HFFc6 (cell line): ENCODE measurements around the gene DTX4. TPM values are rescaled to one million over a fixed set of nuclear protein-coding genes. Genes with fewer than 3 reads are reported as not detected.

Experiments used
- DNase-seq: peaks from one replicate; pipeline ENCODE4 v3.0.0-alpha.2; 2018
- H3K27ac Mint-ChIP-seq: 2 replicates; pipeline ENCODE4 v1.8.0; 2020; ENCODE audit warnings: mild to moderate bottlenecking, mixed read lengths
- H3K27me3 Mint-ChIP-seq: 2 replicates; pipeline ENCODE4 v1.8.0; 2021; ENCODE audit warnings: mild to moderate bottlenecking, moderate library complexity, mixed read lengths; ENCODE audit not compliant: insufficient read depth
- H3K36me3 Mint-ChIP-seq: 2 replicates; pipeline ENCODE4 v1.8.0; 2021; ENCODE audit warnings: low read depth, mixed read lengths
- H3K4me1 Mint-ChIP-seq: 2 replicates; pipeline ENCODE4 v1.8.0; 2020; ENCODE audit warnings: low read depth, mixed read lengths
- H3K4me3 Mint-ChIP-seq: 2 replicates; pipeline ENCODE4 v1.8.0; 2020; ENCODE audit warnings: mild to moderate bottlenecking, moderate library complexity, mixed read lengths
- H3K9me3 Mint-ChIP-seq: 2 replicates; pipeline ENCODE4 v1.8.0; 2020; ENCODE audit warnings: mild to moderate bottlenecking, mixed read lengths
- CTCF ChIP-seq: fragments of 200-600 bp; sonication (generic); IDR thresholded peaks from 2 replicates; pipeline ENCODE4 v1.5.0; 2021; ENCODE audit warnings: antibody characterized with exemption, mild to moderate bottlenecking
- total RNA-seq, 6 experiments: library from RNA; stranded (reverse); fragmentation: NEBNext Ultra II Directional; extraction: Animal tissue kit (Norgen Biotek cat#: 25700); gene quantifications; 2 replicates in 1 of 6; 3 replicates in 5 of 6; pipeline ENCODE4 v1.2.3, GENCODE V29; 2021

Gene DTX4
- total RNA-seq, 6 experiments from 2014 or later: 3.2 to 4.6 (median 4.1) TPM

- Mint-ChIP-seq H3K36me3 (no peaks in the 10 kb centered on the region), H3K27ac (no peak overlapping the region), H3K4me3 (no peak overlapping the region), H3K4me1 (no peaks in the 10 kb centered on the region; the same call in 1 of the 2 replicates), H3K9me3 (no peaks in the 10 kb centered on the region), H3K27me3 (peaks cover 2% of the 10 kb centered on the region; the same call in 1 of the 2 replicates)
- no peak for DNase-seq
- no peak for TF ChIP-seq CTCF
These were observed 75.7 kb downstream of the DTX4 start for GRCh38 chr11:59247531-59248227.

GRCh38 chr11:59249535-59249934, 77.6 kb downstream of the DTX4 start:
- Mint-ChIP-seq H3K36me3 (no peaks in the 10 kb centered on the region), H3K4me1 (no peaks in the 10 kb centered on the region), H3K9me3 (no peaks in the 10 kb centered on the region; the same call in 1 of the 2 replicates), H3K27ac (no peak overlapping the region), H3K4me3 (no peak overlapping the region), H3K27me3 (peaks cover 1% of the 10 kb centered on the region; the same call in 1 of the 2 replicates)
- DNase-seq: no peak
- no peak for TF ChIP-seq CTCF

GRCh38 chr11:59253001-59253400, 81.1 kb downstream of the DTX4 start:
- no peak overlapping the region for H3K4me3 Mint-ChIP-seq
- no peak for TF ChIP-seq CTCF
- no peaks in the 10 kb centered on the region; the same call in 1 of the 2 replicates for H3K9me3 Mint-ChIP-seq
- no peaks in the 10 kb centered on the region for H3K36me3 Mint-ChIP-seq
- no peak for DNase-seq
- no peak overlapping the region for H3K27ac Mint-ChIP-seq
- no peaks in the 10 kb centered on the region for H3K4me1 Mint-ChIP-seq
- peaks cover 3% of the 10 kb centered on the region; the same call in 1 of the 2 replicates for H3K27me3 Mint-ChIP-seq

- Mint-ChIP-seq H3K27me3 (peaks cover 5% of the 10 kb centered on the region; the same call in 1 of the 2 replicates), H3K27ac (no peak overlapping the region), H3K4me3 (no peak overlapping the region), H3K36me3 (no peaks in the 10 kb centered on the region), H3K9me3 (no peaks in the 10 kb centered on the region; the same call in 1 of the 2 replicates), H3K4me1 (no peaks in the 10 kb centered on the region)
- TF ChIP-seq CTCF: no peak
- DNase-seq: no peak
These were observed 82.4 kb downstream of the DTX4 start for GRCh38 chr11:59254286-59254685.

- Mint-ChIP-seq H3K36me3 (no peaks in the 10 kb centered on the region), H3K4me3 (no peak overlapping the region), H3K9me3 (no peaks in the 10 kb centered on the region; the same call in 1 of the 2 replicates), H3K27ac (no peak overlapping the region), H3K27me3 (peaks cover 5% of the 10 kb centered on the region; the same call in 1 of the 2 replicates), H3K4me1 (no peaks in the 10 kb centered on the region)
- DNase-seq: no peak
- no peak for TF ChIP-seq CTCF
These were observed 83.3 kb downstream of the DTX4 start for GRCh38 chr11:59255281-59255680.

Other genes with a start within 250 kb of the DTX4 start
- gene GLYATL1, start 232.6 kb upstream of the DTX4 start, total RNA-seq: under 1 TPM in 4 of 6 experiments, not detected in 2; 0.14 to 0.33 (median 0.23) TPM
- gene GLYATL1B, start 85.8 kb upstream of the DTX4 start, total RNA-seq: not detected
- 10 to 100 TPM in 5 of 6 experiments, 1 to 10 TPM in 1; 6.1 to 16.7 (median 13.5) TPM for gene FAM111B, start 64.9 kb upstream of the DTX4 start, total RNA-seq
- 10 to 100 TPM; 28.7 to 56.6 (median 46.7) TPM for gene FAM111A, start 29.3 kb upstream of the DTX4 start, total RNA-seq
- gene MPEG1, start 40.8 kb downstream of the DTX4 start, total RNA-seq: not detected
- not detected for gene OR5AN1, start 186.8 kb downstream of the DTX4 start, total RNA-seq